Measurements from ENCODE around the gene MUCL3. TPM values are rescaled to one million over a fixed set of nuclear protein-coding genes. Genes with fewer than 3 reads are reported as not detected.

The MUCL3 gene
- total and polyA plus RNA-seq, 8 donors: 0.04 to 5.6 (median 0.64) TPM; not detected in 4

GRCh38 chr6:30970946-30971345 is 30.2 kb downstream of the MUCL3 start:
- H3K9me3 ChIP-seq: no peaks in the 10 kb centered on the region
- H3K27ac ChIP-seq: no peak overlapping the region
- 78 to 84% methylated on average over 5 of the region's 5 CpGs for WGBS, 2 donors
- no peak for ATAC-seq
- FAIRE-seq: no peak
- no peak overlapping the region for H3K4me3 ChIP-seq
- H3K36me3 ChIP-seq: no peaks in the 10 kb centered on the region
- intact Hi-C loops (cut with DNase I): no loop called here
- no peaks in the 10 kb centered on the region for H3K4me1 ChIP-seq
- TF ChIP-seq, protein P1, sequence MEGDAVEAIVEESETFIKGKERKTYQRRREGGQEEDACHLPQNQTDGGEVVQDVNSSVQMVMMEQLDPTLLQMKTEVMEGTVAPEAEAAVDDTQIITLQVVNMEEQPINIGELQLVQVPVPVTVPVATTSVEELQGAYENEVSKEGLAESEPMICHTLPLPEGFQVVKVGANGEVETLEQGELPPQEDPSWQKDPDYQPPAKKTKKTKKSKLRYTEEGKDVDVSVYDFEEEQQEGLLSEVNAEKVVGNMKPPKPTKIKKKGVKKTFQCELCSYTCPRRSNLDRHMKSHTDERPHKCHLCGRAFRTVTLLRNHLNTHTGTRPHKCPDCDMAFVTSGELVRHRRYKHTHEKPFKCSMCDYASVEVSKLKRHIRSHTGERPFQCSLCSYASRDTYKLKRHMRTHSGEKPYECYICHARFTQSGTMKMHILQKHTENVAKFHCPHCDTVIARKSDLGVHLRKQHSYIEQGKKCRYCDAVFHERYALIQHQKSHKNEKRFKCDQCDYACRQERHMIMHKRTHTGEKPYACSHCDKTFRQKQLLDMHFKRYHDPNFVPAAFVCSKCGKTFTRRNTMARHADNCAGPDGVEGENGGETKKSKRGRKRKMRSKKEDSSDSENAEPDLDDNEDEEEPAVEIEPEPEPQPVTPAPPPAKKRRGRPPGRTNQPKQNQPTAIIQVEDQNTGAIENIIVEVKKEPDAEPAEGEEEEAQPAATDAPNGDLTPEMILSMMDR (IDR thresholded peaks at IDR 0.05): no peak
- H3K27me3 ChIP-seq: no peaks in the 10 kb centered on the region
- DNase-seq: no peak

DNA sequence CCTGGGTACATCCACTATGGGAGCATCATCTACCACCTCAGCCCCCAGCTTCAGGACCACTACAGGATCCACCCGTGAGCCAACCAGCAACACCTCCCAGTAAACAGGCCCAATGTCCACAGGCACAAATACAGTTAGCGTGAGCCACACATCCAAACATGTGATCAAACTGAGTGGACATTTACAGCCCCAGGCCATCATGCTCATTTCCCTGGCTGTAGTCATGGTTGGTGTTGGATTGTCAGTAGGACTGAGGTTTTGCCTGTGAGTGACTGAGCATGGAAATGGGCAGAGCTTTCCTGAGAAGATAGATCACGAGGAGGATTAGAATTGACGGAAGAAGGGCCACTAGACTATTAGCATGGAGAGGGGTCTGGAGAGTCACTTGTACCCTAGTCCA is 32.0 kb downstream of the MUCL3 start:
- FAIRE-seq (no peak), DNase-seq (no peak)

GRCh38 chr6:30974490-30975252 is 33.9 kb downstream of the MUCL3 start:
- Histone ChIP-seq H3K36me3 (no peaks in the 10 kb centered on the region), H3K4me3 (no peak overlapping the region), H3K4me1 (no peaks in the 10 kb centered on the region), H3K27ac (no peak overlapping the region), H3K9me3 (no peaks in the 10 kb centered on the region), H3K27me3 (no peaks in the 10 kb centered on the region)
- FAIRE-seq (no peak), DNase-seq (no peak), ATAC-seq (no peak)
- TF ChIP-seq, protein P1 (IDR thresholded peaks at IDR 0.05): no peak
- intact Hi-C loops (cut with DNase I): no loop called here
- 77 to 83% methylated on average over 4 of the region's 4 CpGs for WGBS, 2 donors

More for the DNA sequence above, 32.0 kb downstream of the MUCL3 start:
- 86 to 90% methylated on average over 4 of the region's 4 CpGs for WGBS, 2 donors
- intact Hi-C loops (cut with DNase I): no loop called here
- H3K36me3 ChIP-seq: no peaks in the 10 kb centered on the region
- H3K4me3 ChIP-seq: no peak overlapping the region
- H3K27me3 ChIP-seq: no peaks in the 10 kb centered on the region
- ATAC-seq: no peak
- TF ChIP-seq, protein P1 (IDR thresholded peaks at IDR 0.05): no peak
- no peaks in the 10 kb centered on the region for H3K4me1 ChIP-seq
- no peaks in the 10 kb centered on the region for H3K9me3 ChIP-seq
- no peak overlapping the region for H3K27ac ChIP-seq

DNA sequence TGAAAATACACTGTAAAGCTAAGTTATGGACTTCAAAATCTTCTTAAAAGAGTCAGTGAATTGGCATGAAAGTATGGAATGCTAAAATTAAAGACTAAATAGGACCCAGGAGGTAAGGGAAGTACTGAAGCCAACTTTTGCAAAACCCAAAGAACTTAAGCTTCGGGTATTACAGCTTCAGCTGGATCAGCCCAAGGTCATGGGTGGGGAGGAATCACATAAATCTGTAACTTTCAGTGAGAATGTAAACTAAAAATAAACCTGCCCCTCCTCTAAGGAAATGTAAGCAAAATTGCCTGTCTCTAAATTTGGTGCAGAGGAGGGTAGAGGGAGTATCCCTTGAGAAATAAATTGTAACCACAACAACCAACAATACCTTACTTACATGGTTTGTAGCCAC is 38.4 kb downstream of the MUCL3 start:
- Histone ChIP-seq H3K27me3 (no peaks in the 10 kb centered on the region), H3K4me3 (no peak overlapping the region), H3K36me3 (no peaks in the 10 kb centered on the region), H3K9me3 (no peaks in the 10 kb centered on the region), H3K27ac (no peak overlapping the region), H3K4me1 (peaks cover 0 to 4% (median 0%) of the 10 kb centered on the region in 3 donors)
- intact Hi-C loops (cut with DNase I): no loop called here
- ATAC-seq: no peak
- WGBS, 2 donors: 19 to 21% methylated on average over 1 of the region's 1 CpG
- no peak for DNase-seq
- no peak for FAIRE-seq
- TF ChIP-seq, protein P1 (IDR thresholded peaks at IDR 0.05): no peak

GRCh38 chr6:30979690-30980089 is 38.9 kb downstream of the MUCL3 start:
- WGBS, 2 donors: 36 to 44% methylated on average over 4 of the region's 4 CpGs
- Histone ChIP-seq H3K36me3 (no peaks in the 10 kb centered on the region), H3K27ac (no peak overlapping the region), H3K27me3 (no peaks in the 10 kb centered on the region), H3K4me3 (no peak overlapping the region), H3K9me3 (no peaks in the 10 kb centered on the region), H3K4me1 (peaks cover 0 to 4% (median 0%) of the 10 kb centered on the region in 3 donors)
- no peak for DNase-seq
- no peak for ATAC-seq
- intact Hi-C loops (cut with DNase I): no loop called here
- no peak for FAIRE-seq
- TF ChIP-seq, protein P1 (IDR thresholded peaks at IDR 0.05): no peak
